Measurements from ENCODE around the gene RGS6.

Gene RGS6

GRCh38 chr14:71943695-71944018, 11.4 kb downstream of the RGS6 start:
- no peak for DNase-seq (ENCODE audit: low read depth in 3 of 3, low spot score in 1 of 3)

DNA sequence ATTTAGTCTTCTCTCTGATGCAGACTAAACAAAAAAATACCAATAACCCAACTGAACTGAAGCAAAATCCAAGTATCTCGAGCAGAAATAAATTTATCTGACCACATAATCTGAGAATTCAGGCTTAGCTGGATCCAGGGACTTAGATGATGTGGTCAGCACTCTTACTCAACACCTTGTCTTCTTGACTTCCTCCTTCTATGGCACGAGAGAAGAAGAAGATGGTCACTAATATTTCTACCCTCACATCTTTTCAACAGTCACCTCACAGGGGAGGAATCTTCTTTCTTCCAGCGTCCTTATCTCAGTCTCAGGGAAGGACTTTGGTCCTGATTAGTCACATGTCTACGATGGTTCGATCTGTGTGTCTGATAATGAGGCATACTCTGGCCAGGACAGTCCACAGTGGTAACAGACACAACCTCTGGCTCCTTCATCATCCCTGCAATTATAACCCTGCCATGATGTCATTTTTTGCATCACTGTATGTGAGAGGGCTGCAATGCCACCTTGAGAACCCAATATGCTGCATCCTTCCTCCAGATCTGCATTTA, 15.8 kb downstream of the RGS6 start:
- DNase-seq (ENCODE audit: low read depth in 3 of 3, low spot score in 1 of 3): no peak

GRCh38 chr14:71952381-71953363, 20.4 kb downstream of the RGS6 start:
- DNase-seq (ENCODE audit: low read depth in 3 of 3, low spot score in 1 of 3): no peak

GRCh38 chr14:71956920-71957563, 24.8 kb downstream of the RGS6 start:
- DNase-seq (ENCODE audit: low read depth in 3 of 3, low spot score in 1 of 3): no peak

GRCh38 chr14:71959055-71959454, 26.8 kb downstream of the RGS6 start:
- DNase-seq (ENCODE audit: low read depth in 3 of 3, low spot score in 1 of 3): no peak

DNA sequence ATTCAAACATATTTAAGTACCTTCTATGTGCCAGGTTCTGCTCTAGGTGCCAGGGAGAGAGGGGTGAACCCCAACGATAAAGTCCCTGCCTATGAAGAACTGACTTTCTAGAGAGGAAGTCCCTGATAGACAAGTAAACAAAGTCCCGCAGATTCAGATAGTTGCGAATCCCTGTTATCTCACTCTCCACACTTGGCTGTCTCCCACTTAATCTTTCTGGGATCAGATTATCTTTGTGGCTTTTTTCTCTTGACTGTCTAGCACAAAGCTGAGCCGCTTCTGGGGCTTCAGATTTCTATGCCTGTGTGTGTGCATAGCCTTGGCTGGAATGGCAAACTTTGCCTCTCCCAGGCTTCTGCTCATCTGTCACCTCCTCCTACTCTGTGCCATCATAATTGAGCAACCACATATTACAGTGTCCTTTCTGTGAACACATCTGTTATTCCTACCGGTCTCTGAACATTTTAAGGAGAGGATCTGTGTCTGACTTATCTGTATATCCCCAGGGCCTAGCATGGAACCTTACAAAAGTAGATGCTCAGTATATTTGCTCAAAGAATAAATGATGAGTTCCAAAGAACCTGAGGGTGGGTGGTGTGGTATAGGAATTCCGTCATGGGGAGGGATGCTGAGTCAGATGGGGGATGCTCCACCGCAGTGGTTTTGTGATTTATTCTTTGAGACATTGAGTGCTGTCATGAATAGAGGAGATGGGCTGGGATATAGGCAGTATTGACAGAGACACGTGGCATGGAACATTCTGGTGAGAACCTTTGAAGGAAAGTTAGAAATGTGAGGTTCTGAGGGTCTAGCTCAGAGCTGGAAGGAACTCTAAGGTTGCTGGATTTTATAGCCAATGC, 28.5 kb downstream of the RGS6 start:
- no peak for DNase-seq (ENCODE audit: low read depth in 3 of 3, low spot score in 1 of 3)

- no peak for DNase-seq (ENCODE audit: low read depth in 3 of 3, low spot score in 1 of 3)
Measured at GRCh38 chr14:71961972-71962371, 29.7 kb downstream of the RGS6 start.

GRCh38 chr14:71964716-71965115, 32.5 kb downstream of the RGS6 start:
- no peak for DNase-seq (ENCODE audit: low read depth in 3 of 3, low spot score in 1 of 3)

DNA sequence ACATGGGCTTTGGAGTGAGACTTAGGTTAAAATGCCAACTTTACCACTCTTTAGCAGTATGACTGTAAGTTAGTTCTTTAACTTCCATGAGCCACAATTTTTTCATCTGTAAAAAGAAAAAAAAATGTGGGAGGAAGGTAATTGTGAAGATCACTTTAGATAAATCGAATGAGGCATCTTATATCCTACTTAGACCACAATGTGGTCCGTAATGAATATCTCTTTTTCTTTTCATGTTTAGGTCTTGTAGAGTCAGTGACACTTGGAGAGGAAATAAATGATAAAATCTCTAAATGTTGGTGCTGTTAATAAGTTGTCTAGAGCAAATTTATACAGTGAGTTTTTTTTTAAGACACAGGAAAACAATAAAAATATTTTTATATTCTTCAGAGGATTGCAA, 34.3 kb downstream of the RGS6 start:
- DNase-seq (ENCODE audit: low read depth in 3 of 3, low spot score in 1 of 3): no peak

DNA sequence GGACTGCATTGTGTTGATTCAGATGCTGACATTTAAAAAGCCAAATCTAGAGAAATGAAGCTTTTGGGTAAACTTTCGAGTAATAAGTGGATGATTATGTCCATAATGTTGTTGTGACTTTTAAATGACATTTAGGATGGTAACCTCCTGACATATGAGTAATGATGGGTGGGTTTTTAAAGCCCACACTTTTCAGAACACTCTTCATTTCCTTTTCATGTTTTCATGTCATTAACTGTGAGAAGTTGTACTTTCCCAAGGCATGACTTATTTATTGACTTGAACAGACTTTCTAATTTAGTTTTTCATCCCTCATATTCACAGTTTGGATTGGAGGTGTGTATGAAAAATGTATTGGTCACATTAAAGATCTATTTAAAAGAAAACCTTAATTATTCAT, 35.5 kb downstream of the RGS6 start:
- no peak for DNase-seq (ENCODE audit: low read depth in 3 of 3, low spot score in 1 of 3)

DNA sequence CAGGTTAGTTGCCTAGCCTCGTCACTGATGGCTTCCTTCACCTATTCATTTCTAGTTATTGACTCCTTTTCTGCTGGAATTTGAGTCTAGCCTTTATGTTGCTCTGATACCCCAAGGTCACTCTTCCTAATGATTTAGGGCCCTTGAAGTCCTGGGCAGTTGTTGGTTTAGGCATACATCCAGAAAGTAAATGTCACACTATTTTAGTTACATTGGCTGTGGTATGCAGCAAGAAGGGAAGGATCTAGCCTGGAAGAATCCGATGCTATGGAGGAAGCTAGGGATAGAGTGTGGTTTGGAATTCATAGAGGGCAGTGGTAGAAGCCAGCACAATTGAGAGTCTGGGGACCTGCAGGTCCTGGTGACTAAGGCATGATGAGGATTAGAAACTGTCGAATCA, 38.0 kb downstream of the RGS6 start:
- DNase-seq (ENCODE audit: low read depth in 3 of 3, low spot score in 1 of 3): no peak

GRCh38 chr14:71985538-71986189, 53.4 kb downstream of the RGS6 start:
- DNase-seq (ENCODE audit: low read depth in 3 of 3, low spot score in 1 of 3): no peak

DNA sequence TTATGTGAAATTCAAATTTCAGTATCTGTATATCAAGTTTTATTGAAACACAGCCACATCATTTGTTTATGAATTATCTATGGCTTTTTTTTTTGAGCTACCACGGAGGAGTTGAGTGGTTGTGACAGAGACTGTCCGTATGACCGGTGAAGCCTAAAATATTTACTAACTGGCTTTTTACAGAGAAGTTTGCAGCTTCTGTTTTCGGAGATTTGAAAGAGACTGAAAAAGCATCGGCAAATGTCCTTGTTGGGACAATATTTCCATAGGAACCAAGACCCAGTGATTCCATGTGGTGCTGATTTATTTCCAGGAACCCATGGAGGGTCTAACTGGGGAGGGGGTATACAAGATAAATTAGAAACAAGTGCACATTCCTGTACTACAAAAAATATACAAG, 56.2 kb downstream of the RGS6 start:
- no peak for DNase-seq (ENCODE audit: low read depth in 3 of 3, low spot score in 1 of 3)

DNA sequence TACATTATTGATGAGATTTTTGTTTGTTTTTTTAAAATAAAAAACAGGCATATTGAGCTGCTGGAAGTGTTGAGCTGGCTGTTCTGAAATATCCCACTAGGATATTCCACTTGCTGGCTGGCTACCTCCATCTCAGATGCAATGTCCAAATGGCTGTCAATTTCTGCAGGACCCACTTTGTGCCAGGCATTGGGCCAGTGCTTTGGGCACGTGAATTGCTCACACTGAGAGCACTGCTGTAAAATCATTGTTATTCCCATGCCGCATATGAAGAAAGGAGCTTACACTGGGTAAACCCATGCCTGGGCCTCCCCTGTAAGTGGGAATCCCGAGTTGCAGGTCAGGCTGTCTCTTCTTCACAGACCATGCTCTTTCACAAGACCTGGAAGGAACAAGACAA, 56.7 kb downstream of the RGS6 start:
- DNase-seq (ENCODE audit: low read depth in 3 of 3, low spot score in 1 of 3): no peak

DNA sequence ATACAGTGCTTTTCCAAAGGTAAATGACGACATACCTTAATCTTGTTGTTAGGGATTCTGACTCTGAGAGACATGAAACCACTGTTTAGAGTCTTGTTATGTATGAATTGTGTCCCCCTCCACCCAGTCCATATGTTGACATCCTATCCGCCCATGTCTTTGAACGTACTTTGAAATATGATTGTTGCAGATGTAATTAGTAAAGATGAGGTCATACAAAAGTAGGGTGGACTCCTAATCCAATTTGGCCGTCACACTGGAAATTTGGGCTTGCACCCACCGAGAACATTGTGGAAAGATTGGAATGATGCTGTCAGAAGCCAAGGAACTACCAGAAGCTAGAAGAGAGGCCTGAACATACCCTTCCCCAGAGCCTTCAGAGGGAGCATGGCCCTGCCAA, 62.2 kb downstream of the RGS6 start:
- no peak for DNase-seq (ENCODE audit: low read depth in 3 of 3, low spot score in 1 of 3)

DNA sequence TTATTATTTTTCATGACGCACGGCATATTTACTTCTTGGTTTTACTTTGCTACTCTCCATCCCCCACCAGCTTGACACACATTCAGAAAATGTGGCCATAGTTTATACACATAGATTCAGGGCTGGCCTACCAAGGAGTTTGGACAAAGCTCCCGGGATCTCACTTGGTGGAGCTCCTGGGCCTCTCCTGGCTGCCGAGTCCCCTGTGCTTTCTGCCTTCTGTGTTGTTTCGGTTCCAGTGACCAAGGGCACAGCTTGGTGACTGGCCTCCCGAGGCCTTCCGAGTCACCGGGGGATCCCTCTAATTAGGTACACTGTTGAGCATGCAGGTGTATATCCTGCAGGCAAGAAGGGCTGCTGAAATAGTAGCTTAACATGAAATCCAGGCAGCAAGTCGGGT, 63.5 kb downstream of the RGS6 start:
- DNase-seq (ENCODE audit: low read depth in 3 of 3, low spot score in 1 of 3): no peak

DNA sequence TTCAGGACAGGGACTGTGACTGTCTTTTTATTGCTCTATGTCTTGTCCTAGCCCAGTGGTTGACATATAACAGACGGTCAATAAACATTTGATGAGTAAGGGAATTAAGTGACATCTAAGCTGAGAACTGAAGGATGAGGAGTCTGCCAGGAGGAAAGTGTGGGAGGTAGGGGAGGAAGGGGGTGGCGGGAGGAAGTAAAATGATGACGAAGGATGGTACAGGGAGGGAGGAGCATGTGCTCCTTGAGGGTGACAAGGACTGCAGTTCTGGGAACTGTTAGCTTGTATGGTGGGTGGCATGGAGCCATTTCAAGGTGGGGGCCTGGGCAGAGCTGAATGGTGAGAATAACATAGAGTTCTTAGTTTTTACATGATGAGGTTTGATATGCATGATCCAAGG, 64.4 kb downstream of the RGS6 start:
- DNase-seq (ENCODE audit: low read depth in 3 of 3, low spot score in 1 of 3): no peak

DNA sequence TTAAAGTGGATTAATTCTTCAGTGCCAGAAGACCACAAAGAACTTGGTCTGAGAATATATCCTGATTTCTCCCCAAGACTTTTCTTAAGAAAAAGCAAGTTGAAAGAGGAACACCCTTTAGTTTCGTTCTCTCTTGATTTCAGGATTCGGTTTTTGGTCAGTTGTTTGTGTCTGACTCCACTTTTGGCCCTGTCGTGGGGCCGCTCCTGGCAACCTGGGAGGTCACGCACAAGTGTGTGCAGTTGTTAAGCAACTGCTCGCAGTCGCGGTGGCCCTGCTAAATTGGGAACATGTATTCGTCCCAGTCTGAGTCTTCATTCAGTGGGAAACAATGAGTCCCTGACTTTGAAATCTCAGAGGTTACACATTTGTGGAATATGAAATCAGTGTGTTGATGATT, 68.7 kb downstream of the RGS6 start:
- DNase-seq (ENCODE audit: low read depth in 3 of 3, low spot score in 1 of 3): no peak

- DNase-seq (ENCODE audit: low read depth in 3 of 3, low spot score in 1 of 3): no peak
Measured at GRCh38 chr14:72002731-72003130, 70.5 kb downstream of the RGS6 start.

DNA sequence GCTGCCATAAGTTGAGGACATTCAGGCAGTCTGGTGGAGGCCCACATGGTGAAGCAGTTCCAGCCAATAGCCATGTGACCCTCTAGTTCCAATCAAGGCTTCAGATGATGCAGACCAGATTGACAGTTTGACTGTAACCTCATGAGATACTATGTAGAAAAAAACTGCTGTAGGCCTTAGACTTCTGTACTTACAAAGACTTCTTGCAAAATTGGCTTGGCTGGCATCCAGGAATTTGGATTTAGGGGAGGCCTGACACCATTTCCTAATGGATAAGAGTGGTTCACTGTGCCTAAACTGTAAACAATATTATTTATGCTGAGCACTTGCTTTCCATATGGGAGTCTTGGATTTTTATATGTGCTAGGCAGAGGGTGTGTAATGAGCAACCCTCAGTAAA, 76.4 kb downstream of the RGS6 start:
- DNase-seq (ENCODE audit: low read depth in 3 of 3, low spot score in 1 of 3): no peak

DNA sequence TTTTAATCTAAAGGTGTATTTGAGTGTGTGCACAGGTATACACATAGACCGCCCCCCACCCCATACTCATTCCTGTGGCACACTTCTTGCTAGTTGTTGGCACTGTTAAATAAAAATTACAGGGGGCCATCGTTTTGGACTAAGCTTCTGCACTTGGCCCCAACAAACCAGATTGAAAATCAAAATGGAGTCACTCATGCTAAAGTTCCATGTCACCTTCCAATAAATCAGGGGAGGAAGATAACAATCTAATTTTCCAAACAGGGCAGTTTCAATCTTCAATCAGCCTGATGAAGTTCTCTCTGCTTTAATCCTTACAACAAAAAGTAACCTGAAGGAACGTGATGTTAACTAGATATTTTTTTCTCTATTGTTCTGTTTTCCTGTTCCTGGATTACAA, 78.2 kb downstream of the RGS6 start:
- DNase-seq (ENCODE audit: low read depth in 3 of 3, low spot score in 1 of 3): no peak
